Stomach (tissue), 9 donors: Measurements from ENCODE around the gene LAD1. TPM values are rescaled to one million over a fixed set of nuclear protein-coding genes. Genes with fewer than 3 reads are reported as not detected.

ENCODE experiments used
- DNase-seq, 2 donors: peaks; one replicate each; pipeline versions ENCODE4 v3.0.0 to v3.0.0-alpha.2; 2013 to 2019
- H3K27ac ChIP-seq, 5 donors: fragments of 200-600 bp in 4 of 5; sonication (generic) in 4 of 5; one replicate each; pipeline ENCODE4 v1.5.1; 2013 to 2019; ENCODE audit warnings: mild to moderate bottlenecking in 1 of 5, moderate library complexity in 1 of 5
- H3K27me3 ChIP-seq, 3 donors: fragments of 200-600 bp; sonication (generic); one replicate each; pipeline ENCODE4 v1.5.1; 2017 to 2019; ENCODE audit warnings: mixed run types in 1 of 3
- H3K36me3 ChIP-seq, 4 donors: fragments of 200-600 bp; sonication (generic); 1 replicate in 3 of 4; 2 replicates in 1 of 4; pipeline ENCODE4 v1.5.1; 2016 to 2019
- H3K4me1 ChIP-seq, 4 donors: fragments of 200-600 bp; sonication (generic); one replicate each; pipeline ENCODE4 v1.5.1; 2016 to 2019
- H3K4me3 ChIP-seq, 4 donors: fragments of 200-600 bp; sonication (generic) in 3 of 4; one replicate each; pipeline ENCODE4 v1.5.1; 2016 to 2019; ENCODE audit warnings: mild to moderate bottlenecking in 1 of 4
- H3K9me3 ChIP-seq, 4 donors: fragments of 200-600 bp; sonication (generic); one replicate each; pipeline ENCODE4 v1.5.1; 2016 to 2019
- CTCF ChIP-seq, 7 experiments: fragments of 450-650 bp in 4 of 7; fragments of 200-600 bp in 3 of 7; sonication (generic) in 3 of 7; IDR thresholded peaks; one replicate each; pipeline ENCODE4 v1.5.1; 2016 to 2019; ENCODE audit warnings: antibody characterized with exemption in 7 of 7, control low read depth in 2 of 7, mild to moderate bottlenecking in 1 of 7
- EP300 ChIP-seq: sonication (generic); formaldehyde crosslinking; IDR thresholded peaks from one replicate; pipeline ENCODE4 v1.6.1; 2017; ENCODE audit warnings: antibody characterized with exemption
- POLR2A ChIP-seq, 4 donors: fragments of 450-650 bp; IDR thresholded peaks; one replicate each; pipeline ENCODE4 v1.6.1; 2016; ENCODE audit warnings: antibody characterized with exemption in 4 of 4, control low read depth in 2 of 4, mild to moderate bottlenecking in 1 of 4, moderate library complexity in 1 of 4
- POLR2AphosphoS5 ChIP-seq, 3 donors: sonication (generic); formaldehyde crosslinking; IDR thresholded peaks; one replicate each; pipeline ENCODE4 v1.6.1; 2016; ENCODE audit warnings: antibody characterized with exemption in 3 of 3
- WGBS, 5 donors: extraction: QIAGEN DNeasy Blood & Tissue Kit in 3 of 5; methylation state at CpG; one replicate each; pipeline versions ENCODE4 v1.1.5 to v1.1.7; 2013 to 2018; 5-methylcytosine and 5-hydroxymethylcytosine counted together
- intact Hi-C: fragments of 100-400 bp; cut with DNase I; formaldehyde crosslinking; loops from one replicate; pipeline ENCODE4 v1.15.1; 2023; ENCODE audit warnings: low total_unique reads
- polyA plus RNA-seq, 3 donors: library from polyadenylated mRNA; stranded (reverse); fragments of 200-250 nt; gene quantifications; one replicate each; pipeline ENCODE4 v1.2.3, GENCODE V29; 2013
- total RNA-seq, 5 donors: library from RNA; depleted of rRNA; stranded (reverse); fragments of >200 nt; gene quantifications; one replicate each; pipeline versions ENCODE4 v1.1.0 to v1.2.3, GENCODE V29; 2014 to 2016
- donor health status: healthy with polysubstance abuse.
- donor health status: Bipolar disorder and iron deficiency.
- donor health status: healthy.

LAD1 gene
- total and polyA plus RNA-seq, 8 donors: 23.7 to 151 (median 50.9) TPM

- Histone ChIP-seq H3K4me1 (no peaks in the 10 kb centered on the region), H3K9me3 (no peaks in the 10 kb centered on the region), H3K36me3 (no peaks in the 10 kb centered on the region), H3K27ac (no peak overlapping the region), H3K27me3 (peaks cover 0 to 56% (median 14%) of the 10 kb centered on the region in 3 donors), H3K4me3 (no peak overlapping the region)
- TF ChIP-seq POLR2AphosphoS5 (IDR thresholded peaks at IDR 0.05) (no peak), EP300 (no peak), CTCF (IDR thresholded peaks at IDR 0.05) (no peak), POLR2A (IDR thresholded peaks at IDR 0.05) (no peak)
- WGBS, 5 donors: 75 to 90% (median 82%) methylated on average over 8 to 11 of the region's 11 CpGs
- DNase-seq: no peak
- intact Hi-C loops: no loop called here
Measured at GRCh38 chr1:201365251-201365650, 33.9 kb downstream of the LAD1 start.

GRCh38 chr1:201364808-201365105 lies 34.4 kb downstream of the LAD1 start:
- H3K27me3 ChIP-seq: peaks cover 0 to 53% (median 12%) of the 10 kb centered on the region in 3 donors
- intact Hi-C loops: loop anchor here (5.0 kb wide), 1 partner anchor 112 kb away; no protein-coding TSS in a partner anchor
- no peak overlapping the region for H3K4me3 ChIP-seq
- H3K36me3 ChIP-seq: no peaks in the 10 kb centered on the region
- DNase-seq: no peak
- no peak overlapping the region for H3K27ac ChIP-seq
- TF ChIP-seq EP300 (no peak), POLR2A (IDR thresholded peaks at IDR 0.05) (no peak), CTCF (IDR thresholded peaks at IDR 0.05) (no peak), POLR2AphosphoS5 (IDR thresholded peaks at IDR 0.05) (no peak)
- H3K4me1 ChIP-seq: no peaks in the 10 kb centered on the region
- 68 to 89% (median 81%) methylated on average over 6 of the region's 6 CpGs for WGBS, 5 donors
- no peaks in the 10 kb centered on the region for H3K9me3 ChIP-seq

DNA sequence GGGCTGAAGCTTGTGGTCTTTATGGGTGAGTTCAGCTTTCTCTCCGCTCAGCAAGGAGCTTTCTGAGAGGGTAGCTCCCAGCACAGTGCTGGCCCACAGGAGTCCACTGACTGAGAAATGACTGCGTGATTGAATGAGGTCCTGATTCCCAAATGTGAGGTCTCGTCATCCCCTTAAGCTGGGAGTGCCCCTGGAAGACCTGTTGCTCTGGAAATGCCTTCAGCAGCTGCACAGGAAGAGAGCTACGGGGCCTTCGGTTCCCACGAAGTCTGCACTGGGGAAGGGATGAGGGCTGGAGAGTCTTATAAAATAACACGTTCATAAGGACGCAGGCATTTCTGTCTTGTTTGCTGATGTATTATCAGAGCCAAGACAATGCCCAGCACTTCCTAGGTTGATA lies 35.7 kb downstream of the LAD1 start:
- Histone ChIP-seq H3K27ac (no peak overlapping the region), H3K4me1 (no peaks in the 10 kb centered on the region), H3K36me3 (no peaks in the 10 kb centered on the region), H3K27me3 (peaks cover 0 to 49% (median 3%) of the 10 kb centered on the region in 3 donors), H3K4me3 (no peak overlapping the region), H3K9me3 (no peaks in the 10 kb centered on the region)
- 68 to 88% (median 72%) methylated on average over 8 of the region's 8 CpGs for WGBS, 5 donors
- TF ChIP-seq POLR2AphosphoS5 (IDR thresholded peaks at IDR 0.05) (no peak), CTCF (IDR thresholded peaks at IDR 0.05) (no peak), EP300 (no peak), POLR2A (IDR thresholded peaks at IDR 0.05) (no peak)
- DNase-seq: no peak
- intact Hi-C loops: loop anchor here (5.0 kb wide), 1 partner anchor 111 kb away; no protein-coding TSS in a partner anchor

- DNase-seq: no peak
- 86 to 93% (median 92%) methylated on average over 1 to 3 of the region's 3 CpGs for WGBS, 5 donors
- intact Hi-C loops: loop anchor here (5.0 kb wide), 1 partner anchor 111 kb away; no protein-coding TSS in a partner anchor
Measured at GRCh38 chr1:201362906-201363305, 36.2 kb downstream of the LAD1 start.

More at GRCh38 chr1:201362906-201363305, 36.2 kb downstream of the LAD1 start:
- no peaks in the 10 kb centered on the region for H3K4me1 ChIP-seq
- no peak overlapping the region for H3K4me3 ChIP-seq
- H3K36me3 ChIP-seq: no peaks in the 10 kb centered on the region
- no peak overlapping the region for H3K27ac ChIP-seq
- H3K27me3 ChIP-seq: peaks cover 0 to 44% (median 3%) of the 10 kb centered on the region in 3 donors
- no peaks in the 10 kb centered on the region for H3K9me3 ChIP-seq
- TF ChIP-seq POLR2A (IDR thresholded peaks at IDR 0.05): no peak
- no peak for TF ChIP-seq POLR2AphosphoS5 (IDR thresholded peaks at IDR 0.05)
- TF ChIP-seq CTCF (IDR thresholded peaks at IDR 0.05): no peak
- TF ChIP-seq EP300: no peak
